HG02870 (cell line): Measurements from ENCODE around the gene VAMP7.
"Not testable (repeated sequence)": the region's sequence is repeated elsewhere in the genome, so short reads cannot be mapped to it uniquely, and the experiment has no call there.

Experiments used
- ATAC-seq: cut with Tn5 transposase; IDR thresholded peaks from one replicate; pipeline ENCODE4 v1.9.1; 2021; ENCODE audit warnings: mild to moderate bottlenecking, moderate library complexity; ENCODE audit not compliant: unreplicated experiment

Gene VAMP7

GRCh38 chrX:155881158-155881993 lies at the start of gene VAMP7:
Gene VAMP7 (plus strand): TSS chrX:155881345. CDS start chrX:155889467, 8,122 bp downstream.
- ATAC-seq: peak; percentile 92

DNA sequence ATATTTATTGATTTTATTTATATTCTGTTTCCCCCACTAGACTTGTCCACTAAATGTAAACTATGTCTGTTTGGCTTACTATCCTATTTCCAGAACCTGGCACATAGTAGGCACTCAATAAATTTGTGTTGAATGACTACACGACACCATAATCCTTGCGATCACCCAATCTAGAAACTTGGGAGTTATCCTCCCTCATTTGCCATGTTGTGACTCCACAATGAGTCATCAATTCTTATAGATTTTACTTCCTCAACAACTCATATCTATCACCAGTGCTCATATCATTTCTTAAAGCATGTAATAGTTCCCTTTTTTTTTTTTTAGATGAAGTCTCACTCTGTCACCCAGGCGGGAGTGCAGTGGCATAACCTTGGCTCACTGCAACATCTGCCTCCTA lies 39.9 kb upstream of the VAMP7 start:
- ATAC-seq: no peak

DNA sequence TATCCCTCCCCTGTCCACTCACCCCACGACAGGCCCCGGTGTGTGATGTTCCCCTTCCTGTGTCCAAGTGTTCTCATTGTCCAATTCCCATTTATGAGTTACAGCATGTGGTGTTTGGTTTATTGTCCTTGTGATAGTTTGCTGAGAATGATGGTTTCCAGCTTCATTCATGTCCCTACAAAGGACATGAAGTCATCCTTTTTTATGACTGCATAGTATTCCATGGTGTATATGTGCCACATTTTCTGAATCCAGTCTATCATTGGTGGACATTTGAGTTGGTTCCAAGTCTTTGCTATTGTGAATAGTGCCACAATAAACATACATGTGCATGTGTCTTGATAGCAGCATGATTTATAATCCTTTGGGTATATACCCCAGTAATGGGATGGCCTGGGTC lies 29.4 kb upstream of the VAMP7 start:
- not testable (repeated sequence) for ATAC-seq

- no peak for ATAC-seq
Measured at GRCh38 chrX:155857561-155857960, 23.6 kb upstream of the VAMP7 start.

DNA sequence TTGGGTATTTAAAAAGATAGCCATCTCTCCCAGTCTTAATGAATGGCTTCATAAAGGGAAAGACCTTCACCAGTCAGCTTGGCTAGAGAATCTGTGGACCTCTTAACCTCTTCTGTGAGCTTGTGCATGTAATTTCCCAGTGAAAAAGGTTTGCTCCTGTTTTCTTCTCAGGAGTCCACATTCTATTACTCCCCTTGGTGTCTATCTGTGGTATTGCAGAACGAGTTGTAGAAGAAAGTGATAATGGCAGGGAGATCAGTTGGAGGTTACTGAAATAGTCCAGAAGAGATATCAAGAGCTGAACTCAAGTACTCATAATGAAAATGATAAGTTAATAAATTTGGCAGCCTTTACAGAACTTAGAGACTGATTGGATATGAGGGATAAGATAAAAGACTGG lies 16.5 kb upstream of the VAMP7 start:
- ATAC-seq: no peak

GRCh38 chrX:155865193-155865592 lies 16.0 kb upstream of the VAMP7 start:
- no peak for ATAC-seq

DNA sequence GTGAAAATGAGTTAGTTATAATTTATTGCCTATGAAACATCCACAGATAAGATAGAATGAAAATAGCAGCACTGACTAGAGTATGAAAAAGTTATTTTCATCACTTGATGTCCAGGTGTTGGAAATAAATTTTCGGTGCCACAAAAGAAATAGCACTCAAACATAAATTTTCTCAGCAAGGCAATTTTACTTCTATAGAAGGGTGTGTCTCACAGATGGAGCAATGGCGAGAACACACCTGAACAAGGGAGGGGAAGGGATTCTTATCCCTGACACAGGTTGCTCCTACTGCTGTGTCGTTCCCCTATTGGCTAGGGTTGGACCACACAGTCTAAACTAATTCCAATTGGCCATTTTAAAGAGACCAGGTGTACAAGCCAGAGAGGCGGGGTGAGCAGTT lies 13.3 kb upstream of the VAMP7 start:
- ATAC-seq: no peak

- no peak for ATAC-seq
Measured at GRCh38 chrX:155870958-155871357, 10.2 kb upstream of the VAMP7 start.

GRCh38 chrX:155871934-155872333 lies 9.2 kb upstream of the VAMP7 start:
- no peak for ATAC-seq

- no peak for ATAC-seq
Measured at GRCh38 chrX:155873188-155873587, 8.0 kb upstream of the VAMP7 start.

GRCh38 chrX:155874571-155875244 lies 6.4 kb upstream of the VAMP7 start:
- ATAC-seq: no peak

DNA sequence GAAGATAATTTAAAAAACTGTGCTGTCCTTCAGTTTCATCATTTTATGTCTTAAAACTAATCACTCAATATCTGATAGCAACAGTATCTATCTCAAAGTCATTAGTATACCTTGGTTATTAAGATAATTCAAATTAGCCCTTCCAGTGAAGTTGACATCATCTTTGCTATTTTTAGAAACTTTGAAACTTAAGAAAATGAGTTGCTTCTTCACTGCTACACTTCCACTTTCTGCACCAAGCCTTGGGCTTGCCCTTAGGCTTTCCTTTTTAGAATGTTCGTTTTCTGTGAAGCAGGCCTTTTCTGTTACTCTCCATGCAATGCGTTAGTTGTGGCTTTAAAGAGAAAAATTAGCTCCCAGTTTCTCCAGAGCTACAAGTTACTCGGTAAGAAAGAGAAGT lies 4.4 kb upstream of the VAMP7 start:
- no peak for ATAC-seq

DNA sequence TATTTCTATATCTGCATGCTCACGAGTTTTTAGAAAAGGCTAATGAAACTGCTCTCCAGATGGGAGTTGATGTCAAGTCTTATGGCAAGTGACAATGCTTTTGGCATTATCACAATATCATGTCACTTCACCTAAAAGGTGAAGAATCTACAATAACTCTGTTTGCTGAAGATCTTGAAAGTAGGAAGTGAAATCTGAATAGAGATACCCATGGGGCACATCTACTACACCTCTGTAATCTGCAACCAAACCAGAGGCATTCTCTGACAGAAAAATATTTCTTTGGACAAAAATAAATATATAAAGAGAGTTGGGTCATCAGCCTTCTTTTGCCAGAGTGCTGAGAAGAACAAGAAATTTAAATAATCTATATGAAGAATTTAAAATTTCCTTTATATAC lies 3.9 kb upstream of the VAMP7 start:
- no peak for ATAC-seq

- no peak for ATAC-seq
Measured at GRCh38 chrX:155880586-155881157, 473 bp upstream of the VAMP7 start.

DNA sequence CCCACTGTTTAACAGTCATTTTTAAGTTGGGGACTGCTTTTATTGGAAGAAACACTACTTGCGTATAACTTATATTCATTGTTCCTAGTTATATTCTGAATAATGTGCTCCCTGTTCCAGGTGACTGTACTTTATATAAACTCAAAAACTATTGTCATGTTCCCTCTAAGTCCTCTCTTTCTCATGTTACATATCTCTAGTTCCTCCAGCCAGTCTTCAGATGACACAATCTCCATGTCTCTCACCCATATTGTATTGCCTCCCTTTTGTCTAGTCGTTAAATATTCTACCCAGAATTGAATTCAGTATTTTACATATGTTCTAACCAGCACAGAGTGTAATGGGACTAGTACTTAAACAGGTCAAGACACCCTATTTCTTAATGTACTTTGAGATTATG lies 5.3 kb downstream of the VAMP7 start:
- ATAC-seq: no peak

DNA sequence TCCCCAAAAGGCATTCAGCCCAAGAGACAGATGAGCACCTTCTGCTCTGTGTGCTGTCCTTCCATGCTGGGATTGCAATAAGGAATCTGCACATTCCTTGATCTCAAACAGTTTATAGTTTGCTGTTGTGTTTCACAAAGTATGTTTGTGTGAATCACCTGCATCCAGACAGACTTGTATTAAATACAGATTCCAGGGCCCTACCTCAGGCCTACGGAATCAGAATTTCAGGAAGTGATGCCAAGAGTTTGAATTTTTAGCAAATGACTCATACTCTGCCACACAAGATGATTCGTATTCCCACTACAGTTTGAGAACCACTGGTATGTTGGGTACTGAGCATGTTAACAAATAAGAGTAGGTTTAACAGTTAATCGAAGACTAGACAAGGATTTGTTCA lies 7.0 kb downstream of the VAMP7 start:
- ATAC-seq: no peak

- ATAC-seq: no peak
Measured at GRCh38 chrX:155889328-155889727, 8.2 kb downstream of the VAMP7 start.

DNA sequence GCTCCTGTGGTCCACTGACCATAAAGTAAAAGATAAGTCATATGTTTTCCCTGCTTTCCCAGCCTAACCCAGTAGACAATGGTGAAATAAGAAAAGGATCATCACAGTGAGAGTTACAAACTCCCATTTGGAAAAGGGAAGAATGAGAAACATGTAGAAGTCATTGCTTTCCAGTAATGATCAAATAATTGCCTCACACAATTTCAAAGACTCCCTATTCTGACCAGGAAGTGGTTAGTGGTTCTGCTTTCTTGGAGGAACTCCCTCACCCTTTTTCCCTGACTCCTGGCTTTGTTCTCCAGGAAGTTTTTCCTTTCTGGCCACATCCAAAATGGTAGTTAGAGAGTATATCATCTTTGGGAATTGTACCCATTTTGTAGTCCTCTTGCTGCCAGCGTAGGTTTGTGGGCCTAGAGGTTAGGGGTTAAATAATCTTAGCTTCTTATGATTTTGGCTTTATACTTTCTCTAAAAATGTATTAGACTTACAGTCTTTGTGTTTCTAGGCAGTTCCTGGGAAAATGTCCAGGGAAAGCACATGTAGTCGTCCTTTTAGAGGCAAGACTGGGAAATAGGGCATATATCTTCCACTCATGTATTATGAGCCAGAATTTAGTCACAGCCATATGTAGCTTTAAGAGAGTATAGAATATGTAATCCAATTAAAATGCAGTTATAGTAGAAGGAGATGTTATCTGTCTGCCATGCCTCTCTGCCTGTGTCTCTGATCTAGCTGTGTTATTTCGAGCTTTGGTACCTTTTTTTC lies 10.5 kb downstream of the VAMP7 start:
- no peak for ATAC-seq

DNA sequence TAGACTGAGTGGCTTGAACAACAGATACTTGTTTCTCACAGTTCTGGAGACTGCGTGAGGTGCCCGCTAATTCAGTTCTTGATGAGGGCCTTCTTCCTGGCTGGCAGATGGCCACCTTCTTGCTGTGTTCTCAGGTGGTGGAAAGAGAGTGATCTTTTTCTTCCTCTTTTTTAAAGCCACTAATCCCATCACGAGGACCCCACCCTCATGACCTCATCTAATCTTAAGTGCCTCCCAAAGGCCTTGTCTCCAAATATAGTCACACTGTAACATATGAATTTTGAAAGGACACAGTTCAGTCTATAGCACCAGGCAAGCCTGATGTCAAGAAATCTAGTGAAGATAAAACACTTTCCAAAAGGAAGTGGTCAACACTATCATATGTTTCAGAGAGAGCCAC lies 12.4 kb downstream of the VAMP7 start:
- no peak for ATAC-seq

- no peak for ATAC-seq
Measured at GRCh38 chrX:155896512-155896911, 15.4 kb downstream of the VAMP7 start.

DNA sequence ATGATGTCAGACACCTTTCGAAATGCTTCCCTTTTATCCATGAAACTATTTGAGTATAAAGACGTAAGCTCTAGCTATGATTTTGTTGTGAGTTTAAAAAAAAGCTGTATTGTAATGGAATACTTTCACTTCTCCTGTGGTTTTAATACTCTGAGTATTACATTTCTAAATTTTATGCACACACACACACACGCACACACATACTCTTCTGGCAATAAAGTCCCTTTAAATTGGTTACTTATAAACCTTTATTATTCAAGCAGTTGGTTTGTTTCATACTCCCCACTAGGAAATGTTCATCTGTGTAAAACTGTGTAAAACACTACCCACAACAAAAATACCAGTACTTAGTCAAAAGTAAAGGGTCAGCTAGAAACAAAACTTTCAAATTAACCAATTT lies 18.2 kb downstream of the VAMP7 start:
- ATAC-seq: no peak
